ENCODE data around the gene LAMB1. TPM values are rescaled to one million over a fixed set of nuclear protein-coding genes. Genes with fewer than 3 reads are reported as not detected.

Gene LAMB1
- total RNA-seq, 1 experiment from 2014 or later: 240 TPM

GRCh38 chr7:107971613-107972012 is 31.3 kb downstream of the LAMB1 start:
- CTCF ChIA-PET: no interaction called here
- intact Hi-C loops (cut with micrococcal nuclease; ENCODE audit: unreplicated experiment): no loop called here
- no peak overlapping the region for H3K4me3 Mint-ChIP-seq (ENCODE audit: low read depth, unreplicated experiment)

GRCh38 chr7:107971100-107971499 is 31.9 kb downstream of the LAMB1 start:
- Mint-ChIP-seq H3K9me3 (ENCODE audit: low read depth, unreplicated experiment) (no peaks in the 10 kb centered on the region), H3K4me1 (ENCODE audit: low read depth, unreplicated experiment) (no peaks in the 10 kb centered on the region), H3K27ac (ENCODE audit: unreplicated experiment) (no peak overlapping the region), H3K4me3 (ENCODE audit: low read depth, unreplicated experiment) (no peak overlapping the region), H3K27me3 (ENCODE audit: unreplicated experiment) (no peaks in the 10 kb centered on the region), H3K36me3 (ENCODE audit: insufficient read depth, unreplicated experiment) (peaks cover 27% of the 10 kb centered on the region)
- intact Hi-C loops (cut with micrococcal nuclease; ENCODE audit: unreplicated experiment): no loop called here
- CTCF ChIA-PET: no interaction called here
- DNase-seq: no peak
- no TSS peak for BruUV-seq (replicated peaks)
- TF ChIP-seq CTCF (IDR thresholded peaks at IDR 0.05; ENCODE audit: unreplicated experiment): no peak

More at GRCh38 chr7:107971613-107972012, 31.3 kb downstream of the LAMB1 start:
- no peaks in the 10 kb centered on the region for H3K9me3 Mint-ChIP-seq (ENCODE audit: low read depth, unreplicated experiment)
- TF ChIP-seq CTCF (IDR thresholded peaks at IDR 0.05; ENCODE audit: unreplicated experiment): no peak
- BruUV-seq (replicated peaks): no TSS peak
- H3K36me3 Mint-ChIP-seq (ENCODE audit: insufficient read depth, unreplicated experiment): peaks cover 27% of the 10 kb centered on the region
- DNase-seq: no peak
- no peaks in the 10 kb centered on the region for H3K27me3 Mint-ChIP-seq (ENCODE audit: unreplicated experiment)
- H3K4me1 Mint-ChIP-seq (ENCODE audit: low read depth, unreplicated experiment): no peaks in the 10 kb centered on the region
- H3K27ac Mint-ChIP-seq (ENCODE audit: unreplicated experiment): no peak overlapping the region

- H3K4me1 Mint-ChIP-seq (ENCODE audit: low read depth, unreplicated experiment): no peaks in the 10 kb centered on the region
- H3K27me3 Mint-ChIP-seq (ENCODE audit: unreplicated experiment): no peaks in the 10 kb centered on the region
- peaks cover 26% of the 10 kb centered on the region for H3K36me3 Mint-ChIP-seq (ENCODE audit: insufficient read depth, unreplicated experiment)
- no peaks in the 10 kb centered on the region for H3K9me3 Mint-ChIP-seq (ENCODE audit: low read depth, unreplicated experiment)
- TF ChIP-seq CTCF (IDR thresholded peaks at IDR 0.05; ENCODE audit: unreplicated experiment): no peak
- BruUV-seq (replicated peaks): no TSS peak
- DNase-seq: no peak
- CTCF ChIA-PET: no interaction called here
- intact Hi-C loops (cut with micrococcal nuclease; ENCODE audit: unreplicated experiment): no loop called here
- H3K4me3 Mint-ChIP-seq (ENCODE audit: low read depth, unreplicated experiment): no peak overlapping the region
- no peak overlapping the region for H3K27ac Mint-ChIP-seq (ENCODE audit: unreplicated experiment)
These were observed 33.1 kb downstream of the LAMB1 start for GRCh38 chr7:107969856-107970255.

GRCh38 chr7:107968449-107968848 is 34.5 kb downstream of the LAMB1 start:
- no peak overlapping the region for H3K4me3 Mint-ChIP-seq (ENCODE audit: low read depth, unreplicated experiment)
- no peaks in the 10 kb centered on the region for H3K9me3 Mint-ChIP-seq (ENCODE audit: low read depth, unreplicated experiment)
- TF ChIP-seq CTCF (IDR thresholded peaks at IDR 0.05; ENCODE audit: unreplicated experiment): no peak
- H3K36me3 Mint-ChIP-seq (ENCODE audit: insufficient read depth, unreplicated experiment): peaks cover 34% of the 10 kb centered on the region
- H3K4me1 Mint-ChIP-seq (ENCODE audit: low read depth, unreplicated experiment): no peaks in the 10 kb centered on the region
- intact Hi-C loops (cut with micrococcal nuclease; ENCODE audit: unreplicated experiment): no loop called here
- no peak for DNase-seq
- H3K27me3 Mint-ChIP-seq (ENCODE audit: unreplicated experiment): no peaks in the 10 kb centered on the region
- no peak overlapping the region for H3K27ac Mint-ChIP-seq (ENCODE audit: unreplicated experiment)
- BruUV-seq (replicated peaks): no TSS peak
- CTCF ChIA-PET: interaction anchor here (0.6 kb wide), 1 partner anchor 12 kb away, joined by 3 read pairs; no protein-coding TSS in a partner anchor

All from Calu3 (cell line).